Posterior vena cava (tissue), 2 donors: ENCODE data around the gene DYNC1I1. TPM values are rescaled to one million over a fixed set of nuclear protein-coding genes. Genes with fewer than 3 reads are reported as not detected.

Experiments used
- DNase-seq: peaks from one replicate; pipeline ENCODE4 v3.0.0-alpha.2; 2020; ENCODE audit warnings: low spot score
- intact Hi-C, 2 donors: fragments of 100-400 bp; cut with DNase I; formaldehyde crosslinking; loops; one replicate each; pipeline versions ENCODE4 v1.14.1 to v1.14.2; 2022 to 2023
- total RNA-seq, 2 donors: library from RNA; stranded (reverse); fragmentation: NEBNext Ultra II Directional; extraction: Animal tissue kit (Norgen Biotek cat#: 25700); gene quantifications; one replicate each; pipeline ENCODE4 v1.2.1, GENCODE V29; 2021
- donor health status: DM: yes; HTN: yes; CAD: no.
- donor health status: DM: yes; HTN: yes; CAD: no.

Gene DYNC1I1
- total RNA-seq, 2 donors from 2014 or later, result 15.8 to 17.9 TPM

DNA sequence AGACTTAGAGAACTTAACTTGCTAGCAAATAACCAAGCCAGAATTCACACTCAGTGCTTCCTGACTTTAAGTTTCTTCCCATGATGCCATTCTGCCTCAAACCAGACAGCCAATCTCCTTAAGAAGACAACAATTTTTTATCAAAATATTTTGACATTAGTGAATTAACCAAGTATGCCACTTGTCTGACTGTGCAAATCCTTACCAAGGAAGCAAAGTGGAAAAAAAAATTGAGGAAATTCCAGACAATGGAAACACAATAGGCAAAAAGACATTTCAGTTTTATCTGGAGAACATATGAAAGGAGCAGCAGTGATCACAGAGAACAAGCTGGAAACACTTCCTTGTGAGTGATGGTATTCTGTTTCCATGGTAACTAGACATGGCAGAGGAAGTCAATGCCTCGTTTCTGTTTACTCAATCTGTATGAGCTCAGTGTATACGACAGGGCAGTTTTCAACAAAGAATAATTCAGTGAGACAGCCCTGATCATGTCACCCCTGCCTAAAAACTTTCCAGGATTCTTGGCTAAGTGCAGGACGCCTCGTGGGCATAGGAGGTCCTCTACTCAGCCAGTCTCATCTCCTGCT lies 114.2 kb downstream of the DYNC1I1 start:
- DNase-seq, result no peak
- intact Hi-C loops, result no loop called here

DNA sequence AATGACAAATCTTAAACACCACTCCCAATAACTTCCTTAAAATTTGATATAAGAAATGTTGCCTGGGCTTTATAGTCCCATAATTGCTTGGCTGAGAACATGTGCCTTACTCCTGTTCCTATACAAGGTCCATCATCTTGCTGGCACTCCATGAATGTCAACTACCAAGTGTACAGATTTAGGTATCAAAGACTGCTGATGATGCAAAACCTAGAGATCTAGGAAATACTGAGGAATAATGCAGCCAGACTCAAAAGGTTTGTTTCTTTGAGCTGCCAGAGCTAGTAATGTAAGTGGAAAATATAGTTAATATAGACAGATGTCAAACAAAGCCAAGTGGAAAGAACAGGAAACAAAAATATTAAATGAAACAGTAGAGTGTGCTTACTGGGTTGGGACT lies 121.1 kb downstream of the DYNC1I1 start:
- DNase-seq, result no peak
- intact Hi-C loops, result no loop called here

DNA sequence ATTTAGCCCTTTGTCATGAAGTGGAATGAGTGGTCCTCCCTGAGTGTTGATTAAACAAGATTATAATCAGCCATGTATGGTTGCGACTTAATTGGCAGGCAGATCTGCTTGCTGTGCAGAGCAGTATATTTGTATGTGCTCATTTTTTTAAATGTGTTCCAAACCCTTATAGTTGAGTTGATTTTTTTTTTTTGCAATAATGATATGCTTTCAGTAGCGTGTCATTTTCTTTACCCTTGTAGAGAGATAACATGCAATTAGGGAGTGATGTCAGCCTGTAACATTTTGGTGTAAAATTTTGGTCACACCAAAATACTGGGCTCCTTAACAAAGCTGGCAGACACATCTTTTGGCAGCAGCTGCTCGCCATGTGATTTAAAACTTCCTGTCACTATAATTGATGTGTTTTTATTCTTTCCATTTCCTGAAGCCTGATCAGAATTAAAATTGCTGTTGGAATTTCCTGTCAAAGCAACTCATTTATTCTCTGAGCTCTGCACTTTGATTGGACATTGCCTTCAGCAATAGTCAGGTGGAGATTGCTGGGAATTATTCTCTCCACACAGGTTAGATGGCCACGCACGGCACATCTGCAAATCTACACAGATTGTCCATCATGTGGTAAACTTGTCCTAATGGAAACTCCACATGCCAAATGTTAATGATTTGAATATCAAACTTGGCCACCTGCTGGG lies 125.3 kb downstream of the DYNC1I1 start:
- DNase-seq, result no peak
- intact Hi-C loops, result no loop called here

DNA sequence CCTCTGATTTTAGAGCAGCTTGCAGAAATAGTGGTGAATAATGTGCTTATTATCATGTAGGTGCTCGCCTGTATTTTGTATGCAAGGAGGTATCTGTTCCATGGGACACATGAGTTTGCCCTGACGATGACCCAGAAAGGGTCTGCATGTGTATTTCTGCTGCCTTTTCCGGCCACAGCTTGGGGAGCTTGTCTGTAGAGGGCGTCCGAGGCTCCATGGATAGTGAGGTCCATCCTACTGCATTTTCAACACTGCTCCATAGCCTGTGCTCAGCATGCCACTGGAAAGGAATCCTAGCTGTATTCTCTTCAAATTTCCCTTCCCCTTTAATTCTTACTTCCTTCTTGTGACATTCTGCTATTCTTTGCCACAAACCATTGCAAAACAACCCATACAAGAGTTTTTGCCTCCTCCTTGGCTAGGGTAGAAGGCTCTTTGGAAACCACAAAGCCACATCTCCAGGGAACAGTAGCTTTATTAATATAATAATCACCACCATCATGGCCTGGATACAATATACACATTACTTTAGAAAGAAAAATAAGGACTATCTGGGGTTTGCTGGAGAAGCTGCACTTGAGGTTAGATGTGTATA lies 127.7 kb downstream of the DYNC1I1 start:
- intact Hi-C loops, result no loop called here
- no peak for DNase-seq

DNA sequence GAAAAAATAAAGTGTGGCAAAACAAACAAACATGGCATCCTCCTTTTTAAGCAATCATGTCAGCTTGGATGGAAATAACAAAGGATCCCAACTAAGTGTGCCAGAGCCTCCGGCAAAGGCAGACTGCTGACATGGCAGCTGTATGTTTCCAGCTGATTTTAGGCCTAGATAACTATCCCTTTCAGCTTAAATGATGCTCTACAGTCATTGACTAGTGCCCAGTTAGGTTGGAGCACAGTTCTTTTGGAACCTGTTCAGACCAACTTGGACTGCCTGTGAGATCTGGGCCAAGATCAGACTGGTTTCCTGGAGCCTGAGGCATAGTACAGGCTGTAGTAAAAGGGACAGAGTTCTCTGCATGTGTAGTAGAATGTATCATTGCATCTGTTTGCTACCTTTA lies 128.7 kb downstream of the DYNC1I1 start:
- intact Hi-C loops, result no loop called here

DNA sequence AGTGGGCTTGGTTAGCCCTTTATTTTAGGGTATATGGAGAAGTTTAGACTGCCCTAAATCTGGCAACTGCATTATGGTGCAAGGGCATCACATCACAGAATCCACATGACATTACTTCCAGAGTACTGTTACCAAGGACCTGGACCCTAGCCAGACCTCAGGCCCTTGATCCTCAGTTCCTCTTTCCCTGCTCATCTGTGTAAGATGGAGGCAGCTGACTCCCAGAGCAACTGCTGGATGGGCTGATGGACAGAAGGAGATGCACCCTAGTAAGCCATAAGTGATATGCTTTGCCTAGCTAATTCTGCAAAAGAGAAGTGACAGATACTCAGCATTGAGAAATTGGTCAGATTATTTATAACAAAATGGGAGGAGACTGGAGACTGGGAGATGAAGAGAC lies 131.7 kb downstream of the DYNC1I1 start:
- intact Hi-C loops, result no loop called here
- DNase-seq, result no peak

More for the DNA sequence above, 128.7 kb downstream of the DYNC1I1 start:
- no peak for DNase-seq

DNA sequence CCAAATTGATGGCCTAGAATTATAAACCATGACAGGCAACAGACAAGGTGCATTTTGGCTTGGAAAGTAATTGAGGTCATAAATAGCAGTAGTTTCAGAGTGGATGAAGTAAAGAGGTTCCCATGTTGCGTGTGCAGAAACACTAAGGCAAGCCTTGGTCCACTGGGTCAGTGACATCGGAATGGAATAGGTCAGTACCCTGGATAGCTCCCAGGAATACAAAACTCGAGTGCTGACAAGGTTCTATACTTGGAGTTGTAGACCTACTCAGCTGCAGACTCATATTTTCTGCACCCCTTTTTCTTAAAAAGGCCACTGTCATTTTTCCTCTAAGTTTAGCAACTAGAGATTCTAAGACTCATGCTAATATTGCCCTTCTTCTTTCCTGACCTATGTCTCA lies 132.8 kb downstream of the DYNC1I1 start:
- intact Hi-C loops, result no loop called here

DNA sequence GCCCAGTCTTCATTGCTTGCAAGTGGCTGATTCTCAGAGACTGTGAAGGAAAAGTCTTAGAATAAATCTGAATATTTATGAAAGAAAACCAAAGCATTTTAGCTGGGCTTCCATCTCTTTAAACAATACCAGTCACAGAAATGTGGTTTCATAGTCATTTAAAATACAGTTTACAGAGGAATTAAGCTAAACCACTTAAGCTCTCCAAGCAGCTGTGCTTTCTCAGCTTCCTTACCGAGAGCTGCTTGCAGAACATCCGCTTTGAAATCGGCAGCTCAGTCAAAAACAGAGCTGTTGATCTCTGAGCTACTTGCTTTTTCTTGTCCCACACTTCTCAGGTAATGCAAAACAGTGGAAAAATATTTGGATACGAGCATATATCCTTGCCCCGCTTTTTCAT lies 134.5 kb downstream of the DYNC1I1 start:
- DNase-seq, result no peak
- intact Hi-C loops, result no loop called here

More for the DNA sequence above, 132.8 kb downstream of the DYNC1I1 start:
- no peak for DNase-seq

DNA sequence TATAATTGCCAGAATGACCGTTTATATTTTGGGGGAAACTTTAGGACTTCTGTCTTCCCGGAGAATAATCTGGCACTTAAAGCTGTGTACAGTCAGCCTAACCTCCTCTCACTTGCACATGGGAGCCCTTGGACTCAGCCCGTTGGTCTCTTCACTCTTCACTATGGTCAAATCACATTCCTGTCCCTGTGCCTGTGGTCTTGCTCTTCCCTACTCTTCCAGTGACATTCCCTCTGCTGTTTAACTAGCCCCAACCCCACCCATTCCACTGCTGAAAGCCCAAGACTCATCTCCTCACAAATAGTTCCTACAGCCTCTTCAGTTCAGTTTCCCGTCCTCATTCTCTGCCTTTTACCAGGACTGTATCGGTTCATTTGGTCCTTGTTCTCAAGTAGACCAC lies 135.0 kb downstream of the DYNC1I1 start:
- intact Hi-C loops, result no loop called here
- DNase-seq, result no peak

DNA sequence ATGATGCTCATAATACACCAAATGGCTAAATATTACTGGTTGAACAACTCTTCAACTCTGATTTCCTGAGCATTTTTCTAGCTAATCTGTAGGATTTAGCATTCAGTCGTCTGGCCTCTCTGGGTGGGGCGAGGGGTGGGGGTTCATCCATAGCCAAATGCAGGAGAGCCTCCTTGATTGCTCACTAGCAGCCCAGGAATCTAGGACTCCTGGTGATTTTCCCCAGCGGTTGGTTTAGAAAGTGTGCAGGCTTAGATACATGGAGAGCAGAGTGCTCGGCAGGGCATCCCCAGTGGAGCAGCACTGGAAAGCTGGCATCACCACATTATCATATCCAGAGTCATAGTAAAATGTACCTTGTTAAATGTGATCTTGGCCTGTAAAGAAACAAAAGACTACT lies 136.1 kb downstream of the DYNC1I1 start:
- intact Hi-C loops, result no loop called here
- DNase-seq, result no peak

DNA sequence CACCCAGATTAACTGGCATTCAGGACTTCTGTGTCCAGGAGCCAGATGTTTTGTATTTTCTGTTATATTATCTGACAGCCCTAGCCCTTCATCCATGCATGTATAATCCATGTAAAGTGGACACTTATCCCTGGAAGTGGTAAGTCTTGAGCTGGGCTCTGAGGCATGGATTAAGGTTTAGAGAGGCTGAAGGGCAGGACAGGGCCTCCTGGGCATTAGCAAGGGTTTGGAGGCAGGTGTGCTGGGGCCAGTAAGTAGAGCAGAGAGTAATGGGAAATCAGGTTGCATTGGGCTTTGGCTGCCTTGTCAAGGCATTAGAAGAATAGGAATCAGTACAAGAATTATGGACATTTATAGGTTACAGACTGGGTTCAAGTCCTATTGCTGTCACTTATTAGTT lies 138.0 kb downstream of the DYNC1I1 start:
- intact Hi-C loops, result loop anchor here (5.0 to 10.0 kb wide), 2 partner anchors 52 to 1114 kb away; partner anchors contain the start of gene DLX5 (in 2 of the 2)
- DNase-seq, result no peak

DNA sequence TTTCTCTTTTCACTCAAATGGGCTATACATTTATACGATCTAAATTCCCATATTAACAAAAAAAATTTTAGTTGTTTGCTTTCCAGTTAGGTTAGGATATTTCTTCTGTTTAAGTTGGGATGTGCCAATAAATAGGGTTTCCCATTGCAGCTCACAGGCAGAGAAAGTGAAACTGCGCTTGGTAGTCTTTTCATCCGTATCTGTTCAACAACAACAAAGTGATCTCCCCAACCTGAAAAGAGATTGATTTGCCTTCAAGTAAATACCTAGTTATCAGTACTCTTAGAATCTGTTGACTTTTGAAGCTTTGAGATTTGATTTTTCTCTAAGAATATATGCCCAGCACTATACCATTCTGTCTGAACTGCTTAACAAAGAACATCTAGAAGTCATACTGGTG lies 143.4 kb downstream of the DYNC1I1 start:
- intact Hi-C loops, result loop anchor here (10.0 kb wide), 1 partner anchor 1109 kb away; the partner anchor contains the start of gene DLX5 (in 2 of the 2)
- no peak for DNase-seq

DNA sequence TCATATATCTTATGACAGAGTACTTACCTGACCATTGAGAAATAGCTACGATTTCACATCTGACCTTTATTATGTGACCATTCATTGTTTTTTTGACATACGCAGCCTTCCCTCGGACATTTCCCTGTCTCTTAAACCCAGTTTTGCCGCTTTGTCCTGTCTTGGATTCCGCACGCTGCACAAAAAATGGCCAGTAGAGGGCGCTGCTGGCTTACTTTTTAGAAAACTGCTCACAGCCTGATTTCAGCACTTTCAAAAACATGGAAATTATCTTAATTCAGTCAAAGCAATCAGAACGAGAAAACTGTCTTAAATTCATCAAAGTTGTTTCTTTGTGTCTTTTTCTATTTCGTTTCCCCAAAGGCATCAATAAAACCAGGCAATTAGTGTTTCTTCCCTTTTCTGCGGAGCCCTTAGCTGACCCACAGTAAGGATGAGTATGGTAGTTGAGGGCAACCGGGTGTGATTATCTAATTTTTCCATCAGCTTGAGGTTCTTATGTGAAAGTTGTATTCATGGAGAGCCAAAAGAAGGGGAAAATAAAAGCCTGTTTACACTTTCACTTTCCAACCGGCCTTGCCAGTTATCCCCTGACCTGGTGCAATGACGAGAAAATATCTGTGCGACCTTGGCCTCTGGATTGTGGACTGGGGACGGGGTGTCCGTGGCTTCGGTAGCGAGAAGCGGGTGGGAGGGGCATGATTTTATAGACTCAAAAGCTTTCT lies 144.4 kb downstream of the DYNC1I1 start:
- intact Hi-C loops, result loop anchor here (10.0 kb wide), 1 partner anchor 1108 kb away; the partner anchor contains the start of gene DLX5 (in 2 of the 2)
- DNase-seq, result peak; percentile 93

DNA sequence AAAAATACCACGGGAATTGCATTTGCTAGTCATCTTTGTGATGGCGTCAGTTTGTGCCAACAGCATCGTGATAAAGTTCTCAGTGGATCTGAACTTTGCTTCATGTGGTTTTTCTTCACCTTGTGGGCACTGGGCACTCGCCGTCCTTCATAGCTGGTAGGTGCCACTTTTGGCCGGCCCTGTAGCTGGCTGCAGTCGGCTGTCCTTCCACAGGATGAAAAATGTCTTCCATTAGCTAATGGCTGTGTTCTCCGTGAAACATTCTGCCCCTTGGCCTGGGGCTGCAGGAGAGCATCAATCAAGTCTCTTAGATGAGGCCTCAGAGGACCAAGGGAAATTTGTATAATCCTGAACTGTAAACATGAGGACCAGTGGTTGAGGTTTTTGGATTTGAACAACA lies 145.3 kb downstream of the DYNC1I1 start:
- intact Hi-C loops, result loop anchor here (10.0 kb wide), 1 partner anchor 1107 kb away; the partner anchor contains the start of gene DLX5 (in 2 of the 2)
- DNase-seq, result no peak

DNA sequence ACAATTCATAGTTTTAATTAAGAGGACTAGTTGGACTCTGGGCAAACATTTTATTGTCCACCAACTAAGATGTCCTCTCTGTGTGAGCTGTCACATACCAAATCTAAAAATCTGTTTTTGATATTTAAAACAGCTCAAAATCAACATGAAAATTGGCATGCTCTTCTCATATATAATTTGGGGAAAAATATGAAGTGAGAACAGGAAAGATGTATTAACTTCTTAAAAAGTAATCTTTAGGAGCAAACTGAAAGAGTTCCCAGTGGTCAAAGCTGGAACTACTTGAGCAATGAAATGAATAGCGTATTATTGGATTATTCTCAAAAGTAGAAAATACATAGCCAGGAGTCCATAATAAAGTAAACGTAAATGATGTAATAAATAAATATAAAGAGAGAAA lies 147.2 kb downstream of the DYNC1I1 start:
- intact Hi-C loops, result loop anchor here (10.0 kb wide), 1 partner anchor 1105 kb away; the partner anchor contains the start of gene DLX5 (in 2 of the 2)
- DNase-seq, result no peak

DNA sequence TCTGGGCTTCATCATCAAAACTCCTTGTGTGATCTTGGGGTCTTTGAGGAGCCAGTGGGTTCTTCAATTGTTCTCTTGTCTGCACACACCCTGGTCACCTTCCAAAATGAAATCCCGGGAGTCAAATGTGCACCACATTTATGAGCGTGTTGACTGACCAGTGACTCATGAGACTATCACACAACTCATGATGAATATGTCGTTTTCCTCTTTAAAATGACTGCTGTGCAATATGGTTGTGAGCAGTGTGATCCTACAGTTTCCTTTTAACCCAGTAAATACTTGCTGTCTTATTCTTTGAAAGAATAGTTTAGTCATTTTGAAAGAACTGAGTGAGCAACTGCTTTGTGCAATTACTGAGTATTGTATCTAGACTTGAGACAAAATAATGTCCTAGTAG lies 149.2 kb downstream of the DYNC1I1 start:
- intact Hi-C loops, result no loop called here
- no peak for DNase-seq

DNA sequence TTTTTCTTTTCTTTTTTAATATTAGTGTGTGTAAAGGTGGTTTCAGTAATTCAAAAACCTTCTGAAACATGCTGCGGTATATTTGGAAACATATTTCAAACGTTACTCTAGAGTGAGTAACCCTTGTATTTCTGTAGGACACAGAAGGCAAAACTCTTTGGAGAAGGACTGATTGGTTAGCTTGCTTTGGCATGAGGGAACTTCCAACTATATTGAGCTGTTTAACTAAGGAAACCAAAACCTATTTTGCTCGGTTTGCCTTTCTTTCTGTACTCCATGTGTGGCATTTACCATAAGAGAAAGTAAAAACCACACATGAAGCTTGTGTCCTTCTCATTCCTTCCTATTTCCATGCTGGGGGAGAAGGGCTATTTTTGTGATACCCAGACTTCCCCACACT lies 149.8 kb downstream of the DYNC1I1 start:
- intact Hi-C loops, result no loop called here
- no peak for DNase-seq

DNA sequence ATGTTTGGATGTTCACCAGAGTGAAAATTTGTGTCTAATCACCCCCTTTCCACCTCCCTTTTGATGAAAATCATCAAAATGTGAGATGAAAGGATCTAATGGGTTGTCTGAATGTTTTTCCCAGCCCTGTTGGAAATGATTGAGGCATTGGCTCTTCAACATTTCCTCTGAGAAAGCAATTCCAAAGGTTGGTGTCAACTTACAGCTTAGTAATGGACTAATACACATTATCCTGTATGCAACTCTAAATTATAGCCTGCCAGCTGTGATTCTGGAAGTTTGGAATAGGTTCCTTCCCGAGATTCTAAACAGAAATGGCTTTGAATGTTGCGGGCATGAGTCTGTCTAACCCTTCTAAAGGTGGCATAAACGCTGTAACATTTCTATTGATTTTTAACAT lies 152.9 kb downstream of the DYNC1I1 start:
- DNase-seq, result no peak
- intact Hi-C loops, result no loop called here

DNA sequence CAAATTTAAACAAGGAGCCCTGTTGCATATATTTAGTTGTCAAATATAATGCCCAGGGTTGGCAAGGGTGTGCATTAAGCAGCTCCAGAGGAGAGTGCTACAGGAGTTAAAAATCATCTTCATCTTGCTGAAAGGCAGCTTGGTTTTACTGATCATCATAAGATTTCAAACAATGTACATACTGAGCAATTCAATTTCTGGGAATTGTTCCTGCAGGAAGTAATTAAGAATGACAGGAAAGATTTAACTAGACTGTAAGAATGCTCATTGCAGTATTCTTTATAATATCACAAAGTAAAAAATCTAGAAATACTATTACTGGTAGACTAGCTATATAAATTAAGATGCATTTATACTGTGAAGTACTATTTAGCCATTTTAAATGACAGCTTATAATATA lies 153.6 kb downstream of the DYNC1I1 start:
- no peak for DNase-seq
- intact Hi-C loops, result no loop called here

DNA sequence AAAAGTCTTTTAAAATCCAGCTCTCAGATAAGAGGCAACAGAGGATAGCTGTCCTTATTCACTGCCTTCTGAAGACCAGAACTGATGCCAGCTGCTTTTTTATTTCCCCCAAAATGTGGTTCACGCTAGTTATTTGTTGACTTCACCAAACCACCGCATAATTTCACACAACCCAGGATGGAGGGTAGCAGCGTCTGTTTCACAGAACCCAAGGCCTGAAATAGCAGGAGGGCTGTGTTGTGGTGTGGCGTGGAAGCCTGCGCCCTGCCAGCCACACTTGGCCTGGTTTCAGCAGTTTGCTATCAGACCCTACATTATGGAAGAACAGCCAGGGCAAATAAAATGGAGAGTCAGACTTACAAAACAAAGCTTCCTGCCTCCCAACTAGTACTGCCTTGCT lies 155.4 kb downstream of the DYNC1I1 start:
- intact Hi-C loops, result no loop called here
- DNase-seq, result no peak
